Measurements from ENCODE around the gene MGAT4A.

GRCh38 chr2:98615481-98615880 is 115.5 kb downstream of the MGAT4A start:
- TF ChIP-seq RAD21 (IDR thresholded peaks at IDR 0.05; ENCODE audit: low read depth) = no peak
- no peak for TF ChIP-seq MAX (IDR thresholded peaks at IDR 0.05)
- no peak for TF ChIP-seq CREB1 (IDR thresholded peaks at IDR 0.05; ENCODE audit: low read depth)
- no peak for TF ChIP-seq CEBPB (IDR thresholded peaks at IDR 0.05)
- TF ChIP-seq YY1 (IDR thresholded peaks at IDR 0.05; ENCODE audit: low read depth) = no peak
- TF ChIP-seq REST (IDR thresholded peaks at IDR 0.05; ENCODE audit: low read depth) = no peak
- no peak for TF ChIP-seq FOXM1 (IDR thresholded peaks at IDR 0.05; ENCODE audit: borderline replicate concordance, low read depth)
- TF ChIP-seq ZBTB7A (IDR thresholded peaks at IDR 0.05; ENCODE audit: low read depth) = no peak
